CD4-positive, alpha-beta T cell (primary cell): Measurements from ENCODE around the gene ALDH3B1. TPM values are rescaled to one million over a fixed set of nuclear protein-coding genes. Genes with fewer than 3 reads are reported as not detected.

ENCODE experiments used
- ATAC-seq: fragments of 200-7000 bp; cut with Tn5 transposase; one replicate; pipeline ENCODE4 v1.10.0; 2022; ENCODE audit warnings: mild to moderate bottlenecking; ENCODE audit not compliant: poor library complexity
- CTCF ChIA-PET: fragments of 350-600 bp; sonication (Branson Sonifier 250); formaldehyde crosslinking; loops from one replicate; lab custom pipeline; 2021; ENCODE audit warnings: antibody characterized with exemption, inconsistent platforms; lab: Charles Lee
- POLR2A ChIA-PET: fragments of 350-600 bp; sonication (Branson Sonifier 250); formaldehyde crosslinking; loops from one replicate; lab custom pipeline; 2021; ENCODE audit warnings: antibody characterized with exemption, inconsistent platforms; lab: Charles Lee
- DNase-seq, 14 experiments: peaks; one replicate each; pipeline ENCODE4 v3.0.0-alpha.2; 2013 to 2020; ENCODE audit warnings: mixed read lengths in 2 of 14
- H3K27ac ChIP-seq, 2 donors: one replicate each; pipeline versions ENCODE4 v1.5.1 to v1.7.0; 2013; ENCODE audit warnings: low read length in 2 of 2, low read depth in 1 of 2, mild to moderate bottlenecking in 1 of 2
- H3K27me3 ChIP-seq, 2 experiments: 1 replicate in 1 of 2; 2 replicates in 1 of 2; pipeline versions ENCODE4 v1.6.1 to v1.7.0; 2013; ENCODE audit warnings: low read length in 2 of 2, control low read depth in 1 of 2, mild to moderate bottlenecking in 1 of 2, moderate library complexity in 1 of 2; ENCODE audit not compliant: insufficient read depth in 2 of 2, control insufficient read depth in 1 of 2
- H3K36me3 ChIP-seq: one replicate; pipeline ENCODE4 v1.6.1; 2013; ENCODE audit warnings: low read length, control low read depth; ENCODE audit not compliant: insufficient read depth
- H3K4me1 ChIP-seq: one replicate; pipeline ENCODE4 v1.6.1; 2013; ENCODE audit warnings: low read length, control low read depth; ENCODE audit not compliant: insufficient read depth
- H3K4me3 ChIP-seq: one replicate; pipeline ENCODE4 v1.5.1; 2013; ENCODE audit warnings: mild to moderate bottlenecking, low read length, moderate library complexity
- H3K9me3 ChIP-seq, 2 experiments: 1 replicate in 1 of 2; 2 replicates in 1 of 2; pipeline versions ENCODE4 v1.6.1 to v1.7.0; 2013; ENCODE audit warnings: low read length in 2 of 2, mild to moderate bottlenecking in 2 of 2, control low read depth in 1 of 2, moderate library complexity in 1 of 2; ENCODE audit not compliant: control insufficient read depth in 1 of 2, insufficient read depth in 1 of 2
- H3K27ac Mint-ChIP-seq: one replicate; pipeline ENCODE4 v1.8.0; 2020; ENCODE audit warnings: mixed read lengths
- H3K27me3 Mint-ChIP-seq: one replicate; pipeline ENCODE4 v1.8.0; 2021; ENCODE audit warnings: mixed read lengths
- H3K36me3 Mint-ChIP-seq: one replicate; pipeline ENCODE4 v1.8.0; 2021; ENCODE audit warnings: low read depth, mixed read lengths
- H3K4me1 Mint-ChIP-seq: one replicate; pipeline ENCODE4 v1.8.0; 2021; ENCODE audit warnings: low read depth, mixed read lengths
- H3K4me3 Mint-ChIP-seq: one replicate; pipeline ENCODE4 v1.8.0; 2020; ENCODE audit warnings: mild to moderate bottlenecking, mixed read lengths
- H3K9me3 Mint-ChIP-seq: one replicate; pipeline ENCODE4 v1.8.0; 2020; ENCODE audit warnings: mixed read lengths
- intact Hi-C, 2 experiments: fragments of 100-400 bp; cut with DNase I in 1 of 2; cut with micrococcal nuclease in 1 of 2; formaldehyde crosslinking; loops; one replicate each; pipeline versions ENCODE4 v1.15.1 to v1.9.0; 2023 to 2025; cut with DNase I, micrococcal nuclease
- total RNA-seq, 174 experiments: library from RNA in 2 of 174; stranded (reverse) in 2 of 174; gene quantifications; one replicate each; pipeline ENCODE4 v1.2.3 and lab custom pipeline; 2021 to 2026
- TF ChIP-seq, protein P1 (sequence below): fragments of 200-600 bp; IDR thresholded peaks from one replicate; pipeline ENCODE4 v1.8.0; 2022; ENCODE audit warnings: antibody characterized with exemption, mild to moderate bottlenecking

The ALDH3B1 gene
- total RNA-seq, 2 experiments from 2014 or later, result 0.34 to 0.44 TPM

DNA sequence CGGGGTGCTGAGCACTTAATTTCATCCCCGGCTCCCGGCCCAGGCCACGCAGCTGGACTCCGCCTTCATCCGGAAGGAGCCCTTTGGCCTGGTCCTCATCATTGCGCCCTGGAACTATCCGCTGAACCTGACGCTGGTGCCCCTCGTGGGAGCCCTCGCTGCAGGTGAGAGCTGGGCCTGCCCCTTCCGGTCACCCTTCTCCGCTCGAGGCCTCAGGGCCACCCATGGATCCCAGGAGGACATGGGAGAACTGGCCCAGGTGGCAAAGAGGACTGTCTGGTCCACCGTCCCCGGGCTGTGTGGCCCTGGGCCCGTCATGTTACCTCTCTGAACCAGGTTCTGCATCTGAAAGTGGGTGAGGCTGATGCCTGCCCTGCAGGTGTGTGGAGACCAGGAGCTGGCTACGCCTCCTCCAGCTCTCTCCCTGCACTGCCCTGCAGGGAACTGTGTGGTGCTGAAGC lies 8.6 kb downstream of the ALDH3B1 start:
- no peak overlapping the region for H3K4me3 ChIP-seq
- Mint-ChIP-seq H3K4me3 (no peak overlapping the region), H3K27me3 (no peaks in the 10 kb centered on the region), H3K27ac (no peak overlapping the region), H3K4me1 (no peaks in the 10 kb centered on the region), H3K36me3 (no peaks in the 10 kb centered on the region), H3K9me3 (no peaks in the 10 kb centered on the region)
- DNase-seq (no peak), ATAC-seq (no peak)
- H3K27ac ChIP-seq, result no peak overlapping the region
- TF ChIP-seq, protein P1, sequence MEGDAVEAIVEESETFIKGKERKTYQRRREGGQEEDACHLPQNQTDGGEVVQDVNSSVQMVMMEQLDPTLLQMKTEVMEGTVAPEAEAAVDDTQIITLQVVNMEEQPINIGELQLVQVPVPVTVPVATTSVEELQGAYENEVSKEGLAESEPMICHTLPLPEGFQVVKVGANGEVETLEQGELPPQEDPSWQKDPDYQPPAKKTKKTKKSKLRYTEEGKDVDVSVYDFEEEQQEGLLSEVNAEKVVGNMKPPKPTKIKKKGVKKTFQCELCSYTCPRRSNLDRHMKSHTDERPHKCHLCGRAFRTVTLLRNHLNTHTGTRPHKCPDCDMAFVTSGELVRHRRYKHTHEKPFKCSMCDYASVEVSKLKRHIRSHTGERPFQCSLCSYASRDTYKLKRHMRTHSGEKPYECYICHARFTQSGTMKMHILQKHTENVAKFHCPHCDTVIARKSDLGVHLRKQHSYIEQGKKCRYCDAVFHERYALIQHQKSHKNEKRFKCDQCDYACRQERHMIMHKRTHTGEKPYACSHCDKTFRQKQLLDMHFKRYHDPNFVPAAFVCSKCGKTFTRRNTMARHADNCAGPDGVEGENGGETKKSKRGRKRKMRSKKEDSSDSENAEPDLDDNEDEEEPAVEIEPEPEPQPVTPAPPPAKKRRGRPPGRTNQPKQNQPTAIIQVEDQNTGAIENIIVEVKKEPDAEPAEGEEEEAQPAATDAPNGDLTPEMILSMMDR, result no peak
- peaks cover 0 to 2% of the 10 kb centered on the region in 2 experiments for H3K9me3 ChIP-seq
- POLR2A ChIA-PET, result no interaction called here
- H3K4me1 ChIP-seq, result no peaks in the 10 kb centered on the region
- CTCF ChIA-PET, result no interaction called here
- H3K36me3 ChIP-seq, result no peaks in the 10 kb centered on the region
- H3K27me3 ChIP-seq, result no peaks in the 10 kb centered on the region
- intact Hi-C loops, result no loop called here

- Histone ChIP-seq H3K9me3 (no peaks in the 10 kb centered on the region), H3K4me1 (no peaks in the 10 kb centered on the region), H3K36me3 (no peaks in the 10 kb centered on the region), H3K4me3 (no peak overlapping the region), H3K27me3 (no peaks in the 10 kb centered on the region), H3K27ac (no peak overlapping the region)
- H3K36me3 Mint-ChIP-seq, result no peaks in the 10 kb centered on the region
- no peaks in the 10 kb centered on the region for H3K9me3 Mint-ChIP-seq
- H3K27me3 Mint-ChIP-seq, result no peaks in the 10 kb centered on the region
- ChIA-PET CTCF (no interaction called here), POLR2A (no interaction called here)
- TF ChIP-seq, protein P1, result no peak
- H3K4me1 Mint-ChIP-seq, result no peaks in the 10 kb centered on the region
- no peak for DNase-seq
- H3K4me3 Mint-ChIP-seq, result no peak overlapping the region
- H3K27ac Mint-ChIP-seq, result no peak overlapping the region
- intact Hi-C loops, result no loop called here
- ATAC-seq, result no peak
These were observed 9.4 kb downstream of the ALDH3B1 start for GRCh38 chr11:68019486-68019885.

GRCh38 chr11:68020575-68020974 lies 10.4 kb downstream of the ALDH3B1 start:
- H3K4me3 Mint-ChIP-seq, result no peak overlapping the region
- Histone ChIP-seq H3K9me3 (no peaks in the 10 kb centered on the region), H3K27me3 (no peaks in the 10 kb centered on the region), H3K36me3 (no peaks in the 10 kb centered on the region), H3K4me3 (no peak overlapping the region), H3K27ac (no peak overlapping the region), H3K4me1 (no peaks in the 10 kb centered on the region)
- POLR2A ChIA-PET, result no interaction called here
- peaks cover 2% of the 10 kb centered on the region for H3K9me3 Mint-ChIP-seq
- H3K36me3 Mint-ChIP-seq, result no peaks in the 10 kb centered on the region
- H3K4me1 Mint-ChIP-seq, result no peaks in the 10 kb centered on the region
- no peaks in the 10 kb centered on the region for H3K27me3 Mint-ChIP-seq
- no peak for DNase-seq
- TF ChIP-seq, protein P1, result no peak
- CTCF ChIA-PET, result no interaction called here
- ATAC-seq, result no peak
- H3K27ac Mint-ChIP-seq, result no peak overlapping the region
- intact Hi-C loops, result no loop called here
